Occipital lobe (tissue), 2 donors: ENCODE measurements around the gene TTC7B. TPM values are rescaled to one million over a fixed set of nuclear protein-coding genes. Genes with fewer than 3 reads are reported as not detected.
A peak's percentile ranks its signal among the peaks of the same experiment; 100 is the strongest.

Experiments
- DNase-seq: peaks from one replicate; lab custom pipeline; 2025; lab: John Stamatoyannopoulos, UW
- total RNA-seq: library from RNA; depleted of rRNA; stranded (reverse); fragments of >200 nt; gene quantifications from one replicate; pipeline ENCODE4 v1.2.3, GENCODE V29; 2014

Gene TTC7B
- total RNA-seq, 1 donor from 2014 or later = 23.2 TPM

GRCh38 chr14:90742252-90742651 lies 74.0 kb downstream of the TTC7B start:
- DNase-seq = no peak

GRCh38 chr14:90741682-90741946 lies 74.6 kb downstream of the TTC7B start:
- no peak for DNase-seq

- DNase-seq = no peak
Measured at GRCh38 chr14:90740946-90741681, 75.1 kb downstream of the TTC7B start.

GRCh38 chr14:90740081-90740480 lies 76.1 kb downstream of the TTC7B start:
- DNase-seq = no peak

- DNase-seq = no peak
Measured at GRCh38 chr14:90739318-90740068, 76.7 kb downstream of the TTC7B start.

- no peak for DNase-seq
Measured at GRCh38 chr14:90733139-90733808, 83.0 kb downstream of the TTC7B start.

- DNase-seq = no peak
Measured at GRCh38 chr14:90732718-90733117, 83.5 kb downstream of the TTC7B start.

GRCh38 chr14:90732139-90732538 lies 84.1 kb downstream of the TTC7B start:
- DNase-seq = no peak

- DNase-seq = no peak
Measured at GRCh38 chr14:90731487-90731886, 84.7 kb downstream of the TTC7B start.

- DNase-seq = no peak
Measured at GRCh38 chr14:90730206-90730766, 85.9 kb downstream of the TTC7B start.

GRCh38 chr14:90728951-90729350 lies 87.3 kb downstream of the TTC7B start:
- DNase-seq = no peak

GRCh38 chr14:90727082-90727481 lies 89.1 kb downstream of the TTC7B start:
- DNase-seq = no peak

GRCh38 chr14:90726656-90727055 lies 89.6 kb downstream of the TTC7B start:
- peak; percentile 70 for DNase-seq

GRCh38 chr14:90724866-90725265 lies 91.4 kb downstream of the TTC7B start:
- no peak for DNase-seq

- no peak for DNase-seq
Measured at GRCh38 chr14:90722590-90722989, 93.6 kb downstream of the TTC7B start.

- no peak for DNase-seq
Measured at GRCh38 chr14:90721619-90722305, 94.5 kb downstream of the TTC7B start.

GRCh38 chr14:90720832-90721231 lies 95.4 kb downstream of the TTC7B start:
- DNase-seq = no peak

- peak; percentile 19 for DNase-seq
Measured at GRCh38 chr14:90720336-90720735, 95.9 kb downstream of the TTC7B start.

- no peak for DNase-seq
Measured at GRCh38 chr14:90717916-90718315, 98.3 kb downstream of the TTC7B start.

- DNase-seq = no peak
Measured at GRCh38 chr14:90715993-90716392, 100.2 kb downstream of the TTC7B start.

GRCh38 chr14:90715495-90715894 lies 100.7 kb downstream of the TTC7B start:
- no peak for DNase-seq

- no peak for DNase-seq
Measured at GRCh38 chr14:90714811-90715210, 101.4 kb downstream of the TTC7B start.
